ENCODE measurements around the gene NDP. TPM values are rescaled to one million over a fixed set of nuclear protein-coding genes. Genes with fewer than 3 reads are reported as not detected.

Gene NDP
- total RNA-seq, 1 donor from 2014 or later = not detected

DNA sequence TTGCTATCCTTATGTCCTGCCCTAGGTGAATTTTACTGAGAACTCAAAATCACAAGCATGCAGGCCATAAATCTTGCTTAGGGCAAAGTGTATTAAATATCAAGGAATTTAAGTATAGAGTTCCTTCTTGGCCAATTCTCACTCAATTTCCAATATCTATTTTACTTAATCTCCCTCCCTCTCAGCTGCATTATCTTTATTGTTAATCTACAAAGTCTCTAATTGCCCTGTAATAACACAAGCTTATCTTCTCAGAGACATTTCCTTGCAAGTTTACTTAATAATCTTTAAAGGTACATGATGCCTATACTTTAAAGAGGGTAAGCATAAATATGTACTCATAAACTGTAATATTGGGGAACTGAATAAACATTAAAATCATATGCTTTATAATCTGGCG lies 64.0 kb downstream of the NDP start:
- intact Hi-C loops (cut with micrococcal nuclease) = no loop called here
- DNase-seq = no peak
- no peak for ATAC-seq

DNA sequence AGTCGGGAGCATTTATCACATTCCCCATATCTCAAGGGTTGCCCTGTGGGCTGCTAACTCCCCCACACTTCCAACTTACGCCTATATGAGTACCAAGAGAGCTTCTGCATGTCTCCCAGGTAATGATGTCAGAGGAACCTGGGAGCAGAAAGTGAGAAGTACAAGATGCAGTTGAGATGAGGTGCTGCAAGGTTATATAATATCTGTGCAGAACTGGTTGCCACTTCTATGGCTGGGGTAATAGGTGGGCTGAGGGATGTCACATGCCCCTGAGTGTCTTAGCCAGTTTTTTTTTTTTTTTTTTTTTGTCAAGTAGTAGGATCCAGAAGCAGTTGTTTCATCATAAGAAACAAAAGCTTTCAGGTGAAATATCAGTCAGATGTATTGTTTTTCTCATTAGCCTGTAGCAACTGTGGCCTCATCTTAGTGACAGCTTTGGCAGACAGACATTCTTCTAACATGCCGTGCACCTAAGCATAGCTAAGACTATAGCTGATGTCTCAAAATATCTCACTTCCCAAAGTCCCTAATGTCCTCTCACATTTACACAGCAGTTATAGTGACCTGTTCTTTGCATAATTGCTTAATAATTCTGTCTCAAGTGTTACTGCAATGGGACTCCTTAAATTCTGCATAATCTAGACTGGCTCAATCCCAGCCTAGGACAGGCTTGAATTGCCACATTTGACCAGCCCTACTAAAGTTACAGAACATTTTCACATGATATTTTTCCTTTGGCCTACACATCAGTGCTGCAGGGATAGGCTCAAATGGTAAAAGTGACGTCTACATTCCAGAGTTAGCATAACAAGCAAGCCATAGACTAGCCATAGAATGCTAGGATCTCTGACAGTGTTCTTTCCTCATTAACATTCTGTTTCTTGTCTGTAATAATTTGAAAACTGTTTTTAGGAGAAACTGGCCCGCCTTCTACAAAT lies 73.0 kb downstream of the NDP start:
- ATAC-seq (no peak), DNase-seq (no peak)
- intact Hi-C loops (cut with micrococcal nuclease) = no loop called here

Other genes with a start within 250 kb of the NDP start
- 126 TPM for gene MAOB, start 90.9 kb downstream of the NDP start, total RNA-seq